C4-2B (cell line): ENCODE measurements around the gene MGST2.
A peak's percentile ranks its signal among the peaks of the same experiment; 100 is the strongest.

Source experiments
- H3K27ac ChIP-seq: fragments of 450-650 bp; 2 replicates; pipeline ENCODE4 v1.5.1; 2017
- CTCF ChIP-seq: fragments of 450-650 bp; conservative IDR thresholded peaks from 2 replicates; pipeline ENCODE4 v1.5.1; 2017; ENCODE audit warnings: mild to moderate bottlenecking
- ZFX ChIP-seq: fragments of 450-650 bp; IDR thresholded peaks from 2 replicates; pipeline ENCODE4 v1.6.1; 2017

Gene MGST2

GRCh38 chr4:139674875-139675550, 9.4 kb downstream of the MGST2 start:
- TF ChIP-seq CTCF (no peak), ZFX (no peak)
- H3K27ac ChIP-seq: no peak overlapping the region

GRCh38 chr4:139675651-139676050, 10.0 kb downstream of the MGST2 start:
- TF ChIP-seq ZFX (no peak), CTCF (no peak)
- no peak overlapping the region; the same call in 1 of the 2 replicates for H3K27ac ChIP-seq

DNA sequence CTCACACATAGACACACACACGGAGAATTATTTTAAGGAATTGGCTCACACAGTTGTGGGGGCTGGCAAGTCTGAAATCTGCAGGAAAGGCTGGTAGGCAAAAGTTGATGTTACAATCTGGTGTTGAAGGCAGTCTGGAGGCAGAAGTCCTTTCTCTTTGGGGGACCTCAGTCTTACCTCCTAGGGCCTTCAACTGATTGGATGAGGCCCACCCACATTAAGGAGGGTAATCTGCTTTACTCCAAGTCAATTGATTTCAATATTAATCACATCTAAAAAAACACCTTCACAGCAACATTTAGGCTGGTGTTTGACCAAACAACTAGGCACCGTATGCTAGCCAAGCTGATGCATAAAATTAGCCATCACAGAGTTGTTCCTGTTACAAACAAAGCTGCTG, 10.7 kb downstream of the MGST2 start:
- no peak overlapping the region; the same call in 1 of the 2 replicates for H3K27ac ChIP-seq
- no peak for TF ChIP-seq ZFX
- no peak for TF ChIP-seq CTCF

- TF ChIP-seq ZFX (no peak), CTCF (no peak)
- H3K27ac ChIP-seq: no peak overlapping the region; the same call in 1 of the 2 replicates
Measured at GRCh38 chr4:139676913-139677585, 11.4 kb downstream of the MGST2 start.

DNA sequence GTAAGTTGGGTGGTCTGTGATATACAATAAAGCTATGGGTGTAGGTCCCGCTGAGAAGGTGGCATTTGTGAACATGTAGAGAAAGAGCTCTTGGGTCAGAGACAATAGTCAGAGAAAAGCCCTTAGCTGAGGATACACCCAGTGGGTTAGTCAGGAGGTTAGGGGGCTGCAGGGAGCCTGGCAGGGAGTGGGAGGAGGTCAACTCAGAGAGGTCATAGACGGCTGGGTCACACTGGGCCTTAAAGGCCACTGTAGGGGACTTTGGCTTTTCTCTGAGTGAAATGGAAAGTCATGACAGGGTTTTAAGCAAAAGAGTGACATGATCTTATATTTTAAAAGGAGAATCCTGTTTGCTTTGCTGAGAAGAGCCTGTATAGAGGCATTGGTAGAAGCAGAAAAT, 16.7 kb downstream of the MGST2 start:
- peak overlapping the region; percentile 31 for H3K27ac ChIP-seq
- TF ChIP-seq CTCF (no peak), ZFX (no peak)

DNA sequence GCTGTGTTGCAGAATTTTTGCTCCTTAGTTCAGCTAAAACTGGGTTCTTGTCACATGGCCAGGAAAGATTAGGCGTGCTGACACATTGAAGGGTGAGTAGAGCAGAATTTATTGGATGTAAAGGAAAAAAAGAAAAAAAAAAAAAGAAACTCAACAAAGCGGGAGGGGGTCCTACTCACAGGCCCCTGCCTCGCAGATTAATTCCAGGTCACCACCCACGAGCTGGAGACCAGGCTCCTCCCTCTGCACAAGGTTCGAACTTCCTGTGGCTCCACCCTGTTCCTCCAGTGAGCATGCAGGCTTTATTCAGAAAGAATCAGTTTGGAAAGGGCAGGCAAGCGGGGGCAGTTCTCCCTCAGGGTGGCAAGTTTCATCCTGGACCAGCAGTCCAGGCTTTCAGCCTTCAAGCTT, 17.1 kb downstream of the MGST2 start:
- H3K27ac ChIP-seq: no peak overlapping the region
- TF ChIP-seq CTCF (no peak), ZFX (no peak)

- no peak overlapping the region for H3K27ac ChIP-seq
- TF ChIP-seq CTCF (no peak), ZFX (no peak)
Measured at GRCh38 chr4:139684351-139684750, 18.7 kb downstream of the MGST2 start.
